ENCODE data around the gene PPM1E. TPM values are rescaled to one million over a fixed set of nuclear protein-coding genes. Genes with fewer than 3 reads are reported as not detected.

Gene PPM1E
- total and polyA plus RNA-seq, 2 of the 4 experiments (the other 2 are of a cell fraction): under 0.01 to 0.05 TPM

GRCh38 chr17:58985367-58985766, 229.7 kb downstream of the PPM1E start:
- ChIA-PET POLR2A (ENCODE audit: unreplicated experiment) (no interaction called here), CTCF (no interaction called here)
- H4K5ac ChIP-seq (ENCODE audit: low read depth, low read length): no peak overlapping the region
- H2BK15ac ChIP-seq (ENCODE audit: low read depth, low read length): no peak overlapping the region
- H3K4me3 ChIP-seq (ENCODE audit: insufficient read depth, low read depth, low read length): no peak overlapping the region
- no peak overlapping the region for H2BK5ac ChIP-seq (ENCODE audit: low read depth, low read length, poor library complexity, severe bottlenecking)
- H2AK5ac ChIP-seq (ENCODE audit: low read depth, low read length): no peak overlapping the region
- no peak for ATAC-seq (ENCODE audit: low read depth)
- intact Hi-C loops (cut with micrococcal nuclease): loop anchor here (1.0 kb wide), 1 partner anchor 182 kb away; no protein-coding TSS in a partner anchor
- H4K8ac ChIP-seq (ENCODE audit: low read depth in 2 of 2, low read length in 2 of 2): no peak overlapping the region
- H3K36me3 ChIP-seq (ENCODE audit: control insufficient read depth, insufficient read depth, low read length): no peaks in the 10 kb centered on the region
- no peaks in the 10 kb centered on the region for H3K4me1 ChIP-seq (ENCODE audit: control insufficient read depth, insufficient read depth, low read length)
- H3K79me1 ChIP-seq (ENCODE audit: low read depth in 1 of 2, low read length in 2 of 2): no peaks in the 10 kb centered on the region
- H3K9ac ChIP-seq (ENCODE audit: low read depth, low read length): no peak overlapping the region
- no peak overlapping the region for H3K4ac ChIP-seq (ENCODE audit: low read depth, low read length)
- TF ChIP-seq RFX5 (IDR thresholded peaks at IDR 0.05; ENCODE audit: low read depth, low read length): no peak
- no peak for TF ChIP-seq USF2 (IDR thresholded peaks at IDR 0.05; ENCODE audit: low read depth, low read length)
- no peak for TF ChIP-seq MXI1 (IDR thresholded peaks at IDR 0.05; ENCODE audit: borderline replicate concordance, low read depth, low read length)
- no peak for TF ChIP-seq BHLHE40 (IDR thresholded peaks at IDR 0.05; ENCODE audit: low read depth, low read length)
- no peak for TF ChIP-seq NFE2L2 (IDR thresholded peaks at IDR 0.05; ENCODE audit: low read depth, low read length)
- no peak for TF ChIP-seq CHD1 (IDR thresholded peaks at IDR 0.05; ENCODE audit: low read depth, low read length)
- H2AK9ac ChIP-seq (replicated peaks; ENCODE audit: low read depth, low read length, poor library complexity): no peak overlapping the region
- H3K27ac ChIP-seq (ENCODE audit: insufficient read depth, low read length): no peak overlapping the region
- H3K23ac ChIP-seq (ENCODE audit: low read depth, low read length): no peak overlapping the region
- H3K4me2 ChIP-seq (ENCODE audit: low read depth, low read length): no peak overlapping the region
- dilution Hi-C loops (cut with HindIII; ENCODE audit: low sequenced_read_pairs, unreplicated experiment): no loop called here
- H3K9me3 ChIP-seq (ENCODE audit: control insufficient read depth, insufficient read depth, low read length): no peaks in the 10 kb centered on the region
- no peaks in the 10 kb centered on the region for H3K27me3 ChIP-seq (ENCODE audit: control insufficient read depth, insufficient read depth, low read length)
- H3K18ac ChIP-seq (ENCODE audit: low read depth, low read length): no peak overlapping the region
- no peak overlapping the region for H3K56ac ChIP-seq (ENCODE audit: extremely low read depth, insufficient read depth, low read length)
- in situ Hi-C loops (cut with MboI; ENCODE audit: low sequenced_read_pairs): no loop called here
- no peak for DNase-seq
- no peak overlapping the region for H4K91ac ChIP-seq (ENCODE audit: insufficient read depth, low read depth, low read length)
- no peak overlapping the region for H2AFZ ChIP-seq (replicated peaks; ENCODE audit: low read length, poor library complexity)
- WGBS, 2 experiments (ENCODE audit: extremely low coverage in 2 of 2, insufficient read length in 1 of 2): no CpG with 5 or more reads among the region's 6 CpGs
- H2BK120ac ChIP-seq (ENCODE audit: low read depth, low read length): no peak overlapping the region
- no peak overlapping the region for H2BK20ac ChIP-seq (ENCODE audit: low read depth, low read length)
- H3K9me1 ChIP-seq (ENCODE audit: insufficient read depth, low read length): peaks cover 5% of the 10 kb centered on the region; the same call in 1 of the 2 replicates
- no peaks in the 10 kb centered on the region for H4K20me1 ChIP-seq (ENCODE audit: insufficient read depth, low read length)
- no TSS peak for BruUV-seq (replicated peaks)
- no peak overlapping the region for H3K14ac ChIP-seq (replicated peaks; ENCODE audit: low read depth, low read length)

Measured in IMR-90 (cell line).